DND-41 (cell line): Measurements from ENCODE around the gene CLDN9.
A peak's percentile ranks its signal among the peaks of the same experiment; 100 is the strongest.
"Not testable (repeated sequence)": the region's sequence is repeated elsewhere in the genome, so short reads cannot be mapped to it uniquely, and the experiment has no call there.

ENCODE experiments used
- ATAC-seq: fragments of 200-7000 bp; cut with Tn5 transposase; 3 replicates; pipeline ENCODE4 v1.9.1; 2021; ENCODE audit warnings: low read depth; ENCODE audit not compliant: insufficient read depth
- DNase-seq: peaks from one replicate; pipeline ENCODE4 v3.0.0-alpha.2; 2020
- H2AFZ ChIP-seq: 2 replicates; pipeline ENCODE4 v1.6.0; 2012; ENCODE audit warnings: low read depth, low read length
- H3K27ac ChIP-seq: 2 replicates; pipeline ENCODE4 v1.5.1; 2012; ENCODE audit warnings: low read length, inconsistent platforms
- H3K27me3 ChIP-seq: fragments of 200-600 bp; sonication (generic); 2 replicates; pipeline ENCODE4 v1.6.0; 2012; ENCODE audit warnings: low read length, mild to moderate bottlenecking, inconsistent platforms; ENCODE audit not compliant: insufficient read depth, poor library complexity
- H3K36me3 ChIP-seq: 2 replicates; pipeline ENCODE4 v1.5.1; 2012; ENCODE audit warnings: low read length, inconsistent platforms; ENCODE audit not compliant: insufficient read depth
- H3K4me1 ChIP-seq: 2 replicates; pipeline ENCODE4 v1.5.1; 2012; ENCODE audit warnings: mild to moderate bottlenecking, low read length; ENCODE audit not compliant: insufficient read depth
- H3K4me2 ChIP-seq: 2 replicates; pipeline ENCODE4 v1.6.0; 2012; ENCODE audit warnings: mild to moderate bottlenecking, moderate library complexity, low read length, inconsistent platforms; ENCODE audit not compliant: insufficient read depth
- H3K4me3 ChIP-seq, 2 experiments: fragments of 200-600 bp in 1 of 2; shearing (Covaris generic) in 1 of 2; 2 replicates each; pipeline ENCODE4 v1.5.1; 2012 to 2016; ENCODE audit warnings: inconsistent platforms in 2 of 2, low read length in 2 of 2, mild to moderate bottlenecking in 2 of 2, low read depth in 1 of 2, moderate library complexity in 1 of 2
- H3K79me2 ChIP-seq: 2 replicates; pipeline ENCODE4 v1.6.0; 2012; ENCODE audit warnings: low read length, inconsistent platforms; ENCODE audit not compliant: insufficient read depth
- H3K9ac ChIP-seq: 2 replicates; pipeline ENCODE4 v1.6.0; 2012; ENCODE audit warnings: low read depth, mild to moderate bottlenecking, inconsistent platforms, low read length, moderate library complexity
- H3K9me3 ChIP-seq: 2 replicates; pipeline ENCODE4 v1.5.1; 2012; ENCODE audit warnings: low read length, moderate library complexity, mild to moderate bottlenecking, inconsistent platforms; ENCODE audit not compliant: insufficient read depth, severe bottlenecking
- H4K20me1 ChIP-seq: 2 replicates; pipeline ENCODE4 v1.6.0; 2012; ENCODE audit warnings: low read length; ENCODE audit not compliant: insufficient read depth
- EZH2 ChIP-seq: IDR thresholded peaks from 3 replicates; pipeline ENCODE4 v1.6.1; 2012; ENCODE audit warnings: borderline replicate concordance, low read depth, mild to moderate bottlenecking, moderate library complexity, low read length, inconsistent platforms; ENCODE audit not compliant: severe bottlenecking
- TF ChIP-seq, protein P1 (sequence below): IDR thresholded peaks from 2 replicates; pipeline ENCODE4 v1.5.1; 2012; ENCODE audit warnings: borderline replicate concordance, low read length, moderate library complexity, mild to moderate bottlenecking; ENCODE audit not compliant: poor library complexity, severe bottlenecking; ENCODE audit errors: extremely low read depth

The CLDN9 gene

DNA sequence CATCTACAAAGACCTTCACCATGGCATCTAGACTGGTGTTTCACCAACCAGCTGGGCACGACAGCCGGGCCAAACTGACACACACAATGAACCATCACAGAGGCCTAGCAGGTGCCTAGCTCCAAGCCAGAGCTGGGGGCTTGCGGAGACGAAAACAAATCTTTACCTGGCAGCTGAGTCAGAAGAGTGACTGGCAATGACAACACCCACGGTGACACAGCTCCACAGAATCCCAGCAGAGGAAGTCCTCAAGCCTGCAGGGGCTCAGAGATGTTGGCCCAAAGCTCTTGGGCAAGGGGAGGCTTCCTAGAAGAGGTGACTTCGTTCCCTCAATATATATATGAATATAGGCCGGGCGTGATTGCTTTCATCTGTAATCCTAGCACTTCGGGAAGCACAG, 38.8 kb downstream of the CLDN9 start:
- Histone ChIP-seq H3K27ac (no peak overlapping the region), H3K36me3 (peaks cover 20% of the 10 kb centered on the region), H3K27me3 (no peaks in the 10 kb centered on the region), H3K4me2 (no peak overlapping the region), H2AFZ (no peak overlapping the region), H3K79me2 (no peaks in the 10 kb centered on the region), H3K4me3 (no peak overlapping the region), H4K20me1 (peaks cover 4% of the 10 kb centered on the region; the same call in 1 of the 2 replicates), H3K9me3 (no peaks in the 10 kb centered on the region), H3K4me1 (peaks cover 8% of the 10 kb centered on the region), H3K9ac (no peak overlapping the region)
- DNase-seq (no peak), ATAC-seq (no peak)
- TF ChIP-seq EZH2 = no peak
- TF ChIP-seq, protein P1, sequence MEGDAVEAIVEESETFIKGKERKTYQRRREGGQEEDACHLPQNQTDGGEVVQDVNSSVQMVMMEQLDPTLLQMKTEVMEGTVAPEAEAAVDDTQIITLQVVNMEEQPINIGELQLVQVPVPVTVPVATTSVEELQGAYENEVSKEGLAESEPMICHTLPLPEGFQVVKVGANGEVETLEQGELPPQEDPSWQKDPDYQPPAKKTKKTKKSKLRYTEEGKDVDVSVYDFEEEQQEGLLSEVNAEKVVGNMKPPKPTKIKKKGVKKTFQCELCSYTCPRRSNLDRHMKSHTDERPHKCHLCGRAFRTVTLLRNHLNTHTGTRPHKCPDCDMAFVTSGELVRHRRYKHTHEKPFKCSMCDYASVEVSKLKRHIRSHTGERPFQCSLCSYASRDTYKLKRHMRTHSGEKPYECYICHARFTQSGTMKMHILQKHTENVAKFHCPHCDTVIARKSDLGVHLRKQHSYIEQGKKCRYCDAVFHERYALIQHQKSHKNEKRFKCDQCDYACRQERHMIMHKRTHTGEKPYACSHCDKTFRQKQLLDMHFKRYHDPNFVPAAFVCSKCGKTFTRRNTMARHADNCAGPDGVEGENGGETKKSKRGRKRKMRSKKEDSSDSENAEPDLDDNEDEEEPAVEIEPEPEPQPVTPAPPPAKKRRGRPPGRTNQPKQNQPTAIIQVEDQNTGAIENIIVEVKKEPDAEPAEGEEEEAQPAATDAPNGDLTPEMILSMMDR = no peak

DNA sequence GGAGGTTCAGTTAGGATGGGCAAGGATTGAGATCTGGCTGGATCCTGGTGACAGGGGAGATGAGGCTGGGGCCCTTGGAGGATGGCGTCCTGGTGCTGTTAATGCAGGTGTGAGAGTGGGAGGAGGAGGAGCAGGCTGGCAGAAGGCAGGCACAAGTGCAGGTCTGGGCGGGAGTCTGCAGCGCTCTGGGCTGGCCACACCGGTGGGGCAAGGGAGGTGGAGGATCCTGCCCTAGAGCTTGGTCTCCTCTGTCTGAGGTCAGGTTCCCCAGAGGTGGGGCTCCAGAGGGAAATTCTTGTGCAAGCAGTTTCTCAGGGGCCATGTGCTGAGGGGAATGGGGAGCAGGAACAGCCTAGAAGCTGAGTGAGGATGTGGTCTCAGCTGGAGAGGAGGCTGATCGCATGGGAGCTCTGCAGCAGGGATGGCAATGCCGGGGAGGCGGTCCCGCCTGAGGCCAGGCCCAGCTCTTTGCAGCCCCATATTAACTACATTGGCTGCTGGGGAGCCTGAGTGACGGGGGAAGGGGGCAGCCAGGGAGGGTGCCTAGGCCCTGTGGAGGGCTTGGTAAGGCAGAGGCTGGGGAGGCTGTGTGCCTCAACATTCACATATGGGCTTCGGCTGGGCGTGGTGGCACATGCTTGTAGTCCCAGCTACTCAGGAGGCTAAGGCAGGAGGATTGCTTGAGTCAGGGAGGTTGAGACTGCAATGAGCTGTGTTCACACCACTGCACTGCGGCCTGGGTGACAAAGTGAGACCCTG, 40.0 kb downstream of the CLDN9 start:
- not testable (repeated sequence) for H3K27me3 ChIP-seq, H2AFZ ChIP-seq, H3K4me2 ChIP-seq, H3K9me3 ChIP-seq, H3K79me2 ChIP-seq, H3K4me3 ChIP-seq
- H4K20me1 ChIP-seq = peaks cover 14% of the 10 kb centered on the region; the same call in 1 of the 2 replicates
- DNase-seq = peak; percentile 76
- peaks cover 32% of the 10 kb centered on the region for H3K36me3 ChIP-seq
- peak overlapping the region; percentile 72 for H3K27ac ChIP-seq
- ATAC-seq = peak; percentile 89
- peaks cover 19% of the 10 kb centered on the region for H3K4me1 ChIP-seq
- peak overlapping the region; percentile 18; the same call in 1 of the 2 replicates for H3K9ac ChIP-seq

DNA sequence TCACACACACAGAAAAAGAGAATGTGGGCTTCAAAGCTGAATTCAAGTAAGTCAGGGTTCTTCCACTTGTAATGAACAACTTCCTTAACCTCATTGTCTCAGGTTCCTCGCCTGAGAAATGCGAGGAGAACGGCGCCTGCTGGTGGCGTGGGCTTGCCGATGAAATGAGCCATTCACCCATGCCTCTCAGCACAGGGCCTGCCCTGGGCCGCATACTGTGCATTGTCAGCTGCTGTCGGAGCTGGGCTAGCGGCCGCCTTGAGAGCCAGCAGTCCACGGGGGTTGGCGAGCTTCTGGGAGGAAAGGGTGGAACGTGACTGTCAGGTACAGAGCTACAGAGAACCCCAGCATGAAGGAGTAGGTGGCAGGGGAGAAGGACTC, 40.6 kb downstream of the CLDN9 start:
- not testable (repeated sequence) for H3K9me3 ChIP-seq, H3K4me2 ChIP-seq, ATAC-seq, H3K27me3 ChIP-seq, DNase-seq, H3K4me3 ChIP-seq, H2AFZ ChIP-seq
- peaks cover 15% of the 10 kb centered on the region for H3K79me2 ChIP-seq
- peaks cover 35% of the 10 kb centered on the region for H3K36me3 ChIP-seq
- H3K9ac ChIP-seq = peak overlapping the region; percentile 18; the same call in 1 of the 2 replicates
- H3K4me1 ChIP-seq = peaks cover 24% of the 10 kb centered on the region
- H4K20me1 ChIP-seq = peaks cover 15% of the 10 kb centered on the region; the same call in 1 of the 2 replicates
- peak overlapping the region; percentile 72 for H3K27ac ChIP-seq
- TF ChIP-seq, protein P1 = peak; percentile 18

DNA sequence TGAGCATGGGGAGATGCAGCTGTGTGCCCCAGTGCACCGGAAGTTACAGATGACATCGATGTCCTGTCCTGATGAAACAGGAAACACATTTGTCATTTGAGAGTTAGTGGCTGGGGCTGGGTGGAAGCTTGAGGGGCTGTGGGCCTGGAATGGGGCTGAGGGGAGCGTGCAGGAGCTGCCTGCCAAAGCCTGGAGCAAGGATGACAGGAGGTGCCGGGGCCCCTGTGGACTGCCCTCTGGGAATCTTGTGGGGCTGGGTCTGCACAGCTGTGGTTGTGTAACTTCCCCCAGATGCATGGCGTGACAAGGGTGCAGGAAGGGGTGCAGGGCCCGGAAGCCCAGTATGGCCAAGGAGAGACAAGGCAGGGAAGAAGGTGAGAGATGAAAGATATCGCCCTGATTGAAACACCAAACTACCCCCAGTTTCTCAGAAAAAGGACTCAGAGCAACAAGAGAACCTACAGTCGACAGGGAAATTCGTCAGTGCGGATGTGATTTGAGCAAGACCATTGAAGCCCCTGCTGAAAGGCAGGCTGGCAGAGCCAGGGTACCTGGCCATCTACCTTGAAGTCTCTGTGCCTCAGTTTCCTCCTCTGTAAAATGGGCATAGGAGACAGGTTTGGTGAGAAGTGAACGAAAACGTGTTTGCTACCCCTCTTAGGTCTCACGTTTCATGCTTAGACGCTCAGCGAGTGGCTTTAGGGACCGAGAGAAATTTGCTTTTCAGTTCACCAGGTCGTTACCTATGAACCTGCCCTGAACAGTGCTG, 42.4 kb downstream of the CLDN9 start:
- no peak for ATAC-seq
- no peaks in the 10 kb centered on the region for H3K9me3 ChIP-seq
- peaks cover 36% of the 10 kb centered on the region for H3K4me1 ChIP-seq
- peaks cover 37% of the 10 kb centered on the region for H3K36me3 ChIP-seq
- no peak overlapping the region for H3K4me3 ChIP-seq
- H3K27me3 ChIP-seq = no peaks in the 10 kb centered on the region
- peaks cover 15% of the 10 kb centered on the region; the same call in 1 of the 2 replicates for H4K20me1 ChIP-seq
- H3K27ac ChIP-seq = no peak overlapping the region
- no peak overlapping the region for H3K4me2 ChIP-seq
- no peak overlapping the region for H2AFZ ChIP-seq
- H3K79me2 ChIP-seq = peaks cover 23% of the 10 kb centered on the region
- no peak overlapping the region for H3K9ac ChIP-seq
- no peak for DNase-seq
- TF ChIP-seq, protein P1 = no peak

- H3K9ac ChIP-seq, H3K4me3 ChIP-seq: not testable (repeated sequence)
Measured at GRCh38 chr16:3055734-3056115, 43.0 kb downstream of the CLDN9 start.

More at GRCh38 chr16:3055734-3056115, 43.0 kb downstream of the CLDN9 start:
- H3K36me3 ChIP-seq = peaks cover 37% of the 10 kb centered on the region
- H2AFZ ChIP-seq, H3K9me3 ChIP-seq, H3K4me2 ChIP-seq, ATAC-seq, DNase-seq, H3K27me3 ChIP-seq, H3K27ac ChIP-seq: not testable (repeated sequence)
- peaks cover 39% of the 10 kb centered on the region for H3K4me1 ChIP-seq
- peaks cover 23% of the 10 kb centered on the region for H3K79me2 ChIP-seq
- H4K20me1 ChIP-seq = peaks cover 15% of the 10 kb centered on the region; the same call in 1 of the 2 replicates
